ENCODE measurements around the gene MYH9. TPM values are rescaled to one million over a fixed set of nuclear protein-coding genes. Genes with fewer than 3 reads are reported as not detected.
"Not testable (repeated sequence)": the region's sequence is repeated elsewhere in the genome, so short reads cannot be mapped to it uniquely, and the experiment has no call there.

MYH9 gene
- total and polyA plus RNA-seq, 4 donors, result 170 to 1,890 (median 1,068) TPM

- DNase-seq (no peak), ATAC-seq (ENCODE audit: low FRiP score) (no peak)
- H3K27me3 ChIP-seq (ENCODE audit: control insufficient read depth in 1 of 2, insufficient read depth in 2 of 2, low read length in 1 of 2), result no peaks in the 10 kb centered on the region
- H3K9me3 ChIP-seq (ENCODE audit: control insufficient read depth, low read length), result no peaks in the 10 kb centered on the region
- H3K27ac ChIP-seq (ENCODE audit: low read depth in 1 of 2, low read length in 2 of 2), result no peak overlapping the region
- H3K4me3 ChIP-seq (ENCODE audit: low read length in 2 of 2), result no peak overlapping the region
- H3K36me3 ChIP-seq (ENCODE audit: control insufficient read depth in 1 of 2, insufficient read depth in 2 of 2, low read length in 1 of 2), result no peaks in the 10 kb centered on the region
- intact Hi-C loops (cut with DNase I), result no loop called here
- no peaks in the 10 kb centered on the region for H3K4me1 ChIP-seq (ENCODE audit: control insufficient read depth in 1 of 2, insufficient read depth in 2 of 2, low read length in 2 of 2)
- WGBS, 2 donors, result 69 to 71% methylated on average over 5 of the region's 5 CpGs
Observed at GRCh38 chr22:36274531-36274930, 113.2 kb downstream of the MYH9 start.

GRCh38 chr22:36271951-36272350, 115.8 kb downstream of the MYH9 start:
- ATAC-seq (ENCODE audit: low FRiP score); H3K36me3 ChIP-seq (ENCODE audit: control insufficient read depth in 1 of 2, insufficient read depth in 2 of 2, low read length in 1 of 2); H3K27me3 ChIP-seq (ENCODE audit: control insufficient read depth in 1 of 2, insufficient read depth in 2 of 2, low read length in 1 of 2); H3K4me1 ChIP-seq (ENCODE audit: control insufficient read depth in 1 of 2, insufficient read depth in 2 of 2, low read length in 2 of 2); H3K4me3 ChIP-seq (ENCODE audit: low read length in 2 of 2); DNase-seq; intact Hi-C loops (cut with DNase I); H3K9me3 ChIP-seq (ENCODE audit: control insufficient read depth, low read length); H3K27ac ChIP-seq (ENCODE audit: low read depth in 1 of 2, low read length in 2 of 2): not testable (repeated sequence)
- WGBS, 2 donors, result 90 to 91% methylated on average over 5 of the region's 5 CpGs

DNA sequence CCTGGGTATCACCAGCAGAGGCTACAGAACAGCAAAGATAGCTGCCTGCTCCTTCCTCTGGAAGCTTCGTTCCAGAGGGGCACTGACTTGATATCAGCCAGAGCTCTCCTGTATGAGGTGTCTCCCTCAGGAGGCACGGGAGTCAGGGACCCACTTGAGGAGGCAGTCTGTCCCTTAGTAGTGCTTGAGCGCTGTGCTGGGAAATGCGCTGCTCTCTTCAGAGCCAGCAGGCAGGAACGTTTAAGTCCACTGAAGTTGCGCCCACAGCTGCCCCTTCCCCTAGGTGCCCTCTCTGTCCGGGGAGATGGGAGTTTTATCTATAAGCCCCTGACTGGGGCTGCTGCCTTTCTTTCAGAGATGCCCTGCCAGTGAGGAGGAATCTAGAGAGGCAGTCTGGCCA, 116.5 kb downstream of the MYH9 start:
- H3K27ac ChIP-seq (ENCODE audit: low read depth in 1 of 2, low read length in 2 of 2); intact Hi-C loops (cut with DNase I); H3K4me3 ChIP-seq (ENCODE audit: low read length in 2 of 2); ATAC-seq (ENCODE audit: low FRiP score); DNase-seq; H3K27me3 ChIP-seq (ENCODE audit: control insufficient read depth in 1 of 2, insufficient read depth in 2 of 2, low read length in 1 of 2); H3K4me1 ChIP-seq (ENCODE audit: control insufficient read depth in 1 of 2, insufficient read depth in 2 of 2, low read length in 2 of 2); H3K36me3 ChIP-seq (ENCODE audit: control insufficient read depth in 1 of 2, insufficient read depth in 2 of 2, low read length in 1 of 2); H3K9me3 ChIP-seq (ENCODE audit: control insufficient read depth, low read length): not testable (repeated sequence)
- 82 to 87% methylated on average over 7 of the region's 7 CpGs for WGBS, 2 donors

GRCh38 chr22:36267896-36268485, 119.8 kb downstream of the MYH9 start:
- ATAC-seq (ENCODE audit: low FRiP score) (no peak), DNase-seq (no peak)
- H3K27ac ChIP-seq (ENCODE audit: low read depth in 1 of 2, low read length in 2 of 2), result no peak overlapping the region
- H3K9me3 ChIP-seq (ENCODE audit: control insufficient read depth, low read length), result no peaks in the 10 kb centered on the region
- no peaks in the 10 kb centered on the region for H3K4me1 ChIP-seq (ENCODE audit: control insufficient read depth in 1 of 2, insufficient read depth in 2 of 2, low read length in 2 of 2)
- WGBS, 2 donors, result 93 to 94% methylated on average over 11 of the region's 11 CpGs
- H3K4me3 ChIP-seq (ENCODE audit: low read length in 2 of 2), result no peak overlapping the region
- intact Hi-C loops (cut with DNase I), result no loop called here
- H3K27me3 ChIP-seq (ENCODE audit: control insufficient read depth in 1 of 2, insufficient read depth in 2 of 2, low read length in 1 of 2), result no peaks in the 10 kb centered on the region
- H3K36me3 ChIP-seq (ENCODE audit: control insufficient read depth in 1 of 2, insufficient read depth in 2 of 2, low read length in 1 of 2), result no peaks in the 10 kb centered on the region

DNA sequence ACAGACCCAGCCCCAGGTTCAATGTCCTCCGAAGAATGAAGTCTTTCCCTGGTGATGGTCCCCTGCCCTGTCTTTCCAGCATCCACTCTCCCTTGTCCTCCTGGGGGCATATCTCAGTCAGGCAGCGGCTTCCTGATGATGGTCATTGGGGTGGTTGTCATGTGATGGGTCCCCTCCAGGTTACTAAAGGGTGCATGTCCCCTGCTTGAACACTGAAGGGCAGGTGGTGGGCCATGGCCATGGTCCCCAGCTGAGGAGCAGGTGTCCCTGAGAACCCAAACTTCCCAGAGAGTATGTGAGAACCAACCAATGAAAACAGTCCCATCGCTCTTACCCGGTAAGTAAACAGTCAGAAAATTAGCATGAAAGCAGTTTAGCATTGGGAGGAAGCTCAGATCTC, 120.7 kb downstream of the MYH9 start:
- 94 to 95% methylated on average over 4 of the region's 4 CpGs for WGBS, 2 donors
- DNase-seq, result no peak
- H3K4me3 ChIP-seq (ENCODE audit: low read length in 2 of 2), result no peak overlapping the region
- no peaks in the 10 kb centered on the region for H3K4me1 ChIP-seq (ENCODE audit: control insufficient read depth in 1 of 2, insufficient read depth in 2 of 2, low read length in 2 of 2)
- H3K27me3 ChIP-seq (ENCODE audit: control insufficient read depth in 1 of 2, insufficient read depth in 2 of 2, low read length in 1 of 2), result no peaks in the 10 kb centered on the region
- no peak for ATAC-seq (ENCODE audit: low FRiP score)
- H3K27ac ChIP-seq (ENCODE audit: low read depth in 1 of 2, low read length in 2 of 2), result no peak overlapping the region
- H3K9me3 ChIP-seq (ENCODE audit: control insufficient read depth, low read length), result no peaks in the 10 kb centered on the region
- intact Hi-C loops (cut with DNase I), result no loop called here
- no peaks in the 10 kb centered on the region for H3K36me3 ChIP-seq (ENCODE audit: control insufficient read depth in 1 of 2, insufficient read depth in 2 of 2, low read length in 1 of 2)

- H3K27me3 ChIP-seq (ENCODE audit: control insufficient read depth in 1 of 2, insufficient read depth in 2 of 2, low read length in 1 of 2); H3K9me3 ChIP-seq (ENCODE audit: control insufficient read depth, low read length); DNase-seq; intact Hi-C loops (cut with DNase I); H3K36me3 ChIP-seq (ENCODE audit: control insufficient read depth in 1 of 2, insufficient read depth in 2 of 2, low read length in 1 of 2); H3K27ac ChIP-seq (ENCODE audit: low read depth in 1 of 2, low read length in 2 of 2); H3K4me1 ChIP-seq (ENCODE audit: control insufficient read depth in 1 of 2, insufficient read depth in 2 of 2, low read length in 2 of 2); H3K4me3 ChIP-seq (ENCODE audit: low read length in 2 of 2); ATAC-seq (ENCODE audit: low FRiP score): not testable (repeated sequence)
- 86 to 91% methylated on average over 7 of the region's 7 CpGs for WGBS, 2 donors
Observed at GRCh38 chr22:36263886-36264664, 123.7 kb downstream of the MYH9 start.

- 19 to 24% methylated on average over 5 of the region's 5 CpGs for WGBS, 2 donors
- H3K4me3 ChIP-seq (ENCODE audit: low read length in 2 of 2); H3K27ac ChIP-seq (ENCODE audit: low read depth in 1 of 2, low read length in 2 of 2); DNase-seq; H3K36me3 ChIP-seq (ENCODE audit: control insufficient read depth in 1 of 2, insufficient read depth in 2 of 2, low read length in 1 of 2); ATAC-seq (ENCODE audit: low FRiP score); H3K27me3 ChIP-seq (ENCODE audit: control insufficient read depth in 1 of 2, insufficient read depth in 2 of 2, low read length in 1 of 2); H3K9me3 ChIP-seq (ENCODE audit: control insufficient read depth, low read length); H3K4me1 ChIP-seq (ENCODE audit: control insufficient read depth in 1 of 2, insufficient read depth in 2 of 2, low read length in 2 of 2); intact Hi-C loops (cut with DNase I): not testable (repeated sequence)
Observed at GRCh38 chr22:36263216-36263673, 124.5 kb downstream of the MYH9 start.

DNA sequence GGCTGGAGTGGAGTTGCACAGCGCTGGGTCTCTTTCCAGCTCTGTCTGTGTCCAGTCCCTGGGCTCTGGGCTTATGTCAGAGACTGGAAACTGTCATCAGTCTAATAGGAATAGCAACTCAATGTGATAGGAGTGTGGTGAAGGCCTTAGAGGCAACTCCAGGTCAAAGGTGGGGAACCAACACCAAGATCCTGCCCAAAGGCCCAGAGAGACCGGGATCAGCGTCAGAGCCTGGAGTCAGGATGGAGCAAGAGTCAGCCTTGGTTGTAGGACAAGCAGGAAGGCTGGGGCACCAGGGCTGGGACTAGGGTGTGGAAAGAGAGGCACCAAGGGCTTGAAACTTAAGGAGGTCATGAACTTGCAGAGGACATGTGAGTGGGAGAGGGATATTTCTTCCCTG, 125.5 kb downstream of the MYH9 start:
- DNase-seq; H3K27ac ChIP-seq (ENCODE audit: low read depth in 1 of 2, low read length in 2 of 2); H3K4me1 ChIP-seq (ENCODE audit: control insufficient read depth in 1 of 2, insufficient read depth in 2 of 2, low read length in 2 of 2); H3K9me3 ChIP-seq (ENCODE audit: control insufficient read depth, low read length); H3K4me3 ChIP-seq (ENCODE audit: low read length in 2 of 2); H3K27me3 ChIP-seq (ENCODE audit: control insufficient read depth in 1 of 2, insufficient read depth in 2 of 2, low read length in 1 of 2); ATAC-seq (ENCODE audit: low FRiP score); intact Hi-C loops (cut with DNase I); H3K36me3 ChIP-seq (ENCODE audit: control insufficient read depth in 1 of 2, insufficient read depth in 2 of 2, low read length in 1 of 2): not testable (repeated sequence)
- 97 to 98% methylated on average over 3 of the region's 3 CpGs for WGBS, 2 donors

DNA sequence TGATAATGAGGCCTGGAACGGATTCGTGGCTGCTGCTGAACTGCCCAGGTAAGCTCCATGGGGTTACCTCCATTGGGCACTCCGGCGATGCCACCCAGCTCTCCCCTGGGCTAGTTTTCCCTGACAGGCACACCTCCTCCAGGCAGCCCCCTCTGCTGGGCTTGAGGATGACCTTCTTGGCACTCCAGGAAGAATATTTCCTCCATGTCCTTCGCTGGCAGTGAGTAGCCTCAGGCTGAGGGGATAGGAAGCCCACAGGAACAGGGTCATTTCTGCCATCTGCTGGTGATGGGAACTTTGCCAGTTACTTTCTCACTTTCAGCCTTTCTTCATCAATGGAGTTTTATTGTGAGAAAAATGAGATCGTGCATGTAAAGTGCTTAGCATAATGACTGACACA, 126.1 kb downstream of the MYH9 start:
- H3K9me3 ChIP-seq (ENCODE audit: control insufficient read depth, low read length); H3K4me1 ChIP-seq (ENCODE audit: control insufficient read depth in 1 of 2, insufficient read depth in 2 of 2, low read length in 2 of 2); ATAC-seq (ENCODE audit: low FRiP score); H3K27me3 ChIP-seq (ENCODE audit: control insufficient read depth in 1 of 2, insufficient read depth in 2 of 2, low read length in 1 of 2); intact Hi-C loops (cut with DNase I); H3K27ac ChIP-seq (ENCODE audit: low read depth in 1 of 2, low read length in 2 of 2); H3K4me3 ChIP-seq (ENCODE audit: low read length in 2 of 2); DNase-seq; H3K36me3 ChIP-seq (ENCODE audit: control insufficient read depth in 1 of 2, insufficient read depth in 2 of 2, low read length in 1 of 2): not testable (repeated sequence)
- 90 to 92% methylated on average over 6 of the region's 6 CpGs for WGBS, 2 donors

Measured in aorta (tissue), 5 donors.